Stimulated activated CD8-positive, alpha-beta memory T cell treated with anti-CD3 and anti-CD28 coated beads, Interleukin-15, amount 100 ng/mL, for 48 hours (primary cell): ENCODE results near the gene PCYOX1L.
"Not testable (repeated sequence)": the region's sequence is repeated elsewhere in the genome, so short reads cannot be mapped to it uniquely, and the experiment has no call there.

ENCODE experiments used
- DNase-seq, 2 donors: peaks; one replicate each; pipeline ENCODE4 v3.0.0-alpha.2; 2020; ENCODE audit warnings: low read depth in 2 of 2

The PCYOX1L gene

GRCh38 chr5:149387081-149387631 is 29.3 kb downstream of the PCYOX1L start:
- no peak for DNase-seq

GRCh38 chr5:149387982-149388381 is 30.1 kb downstream of the PCYOX1L start:
- no peak for DNase-seq

DNA sequence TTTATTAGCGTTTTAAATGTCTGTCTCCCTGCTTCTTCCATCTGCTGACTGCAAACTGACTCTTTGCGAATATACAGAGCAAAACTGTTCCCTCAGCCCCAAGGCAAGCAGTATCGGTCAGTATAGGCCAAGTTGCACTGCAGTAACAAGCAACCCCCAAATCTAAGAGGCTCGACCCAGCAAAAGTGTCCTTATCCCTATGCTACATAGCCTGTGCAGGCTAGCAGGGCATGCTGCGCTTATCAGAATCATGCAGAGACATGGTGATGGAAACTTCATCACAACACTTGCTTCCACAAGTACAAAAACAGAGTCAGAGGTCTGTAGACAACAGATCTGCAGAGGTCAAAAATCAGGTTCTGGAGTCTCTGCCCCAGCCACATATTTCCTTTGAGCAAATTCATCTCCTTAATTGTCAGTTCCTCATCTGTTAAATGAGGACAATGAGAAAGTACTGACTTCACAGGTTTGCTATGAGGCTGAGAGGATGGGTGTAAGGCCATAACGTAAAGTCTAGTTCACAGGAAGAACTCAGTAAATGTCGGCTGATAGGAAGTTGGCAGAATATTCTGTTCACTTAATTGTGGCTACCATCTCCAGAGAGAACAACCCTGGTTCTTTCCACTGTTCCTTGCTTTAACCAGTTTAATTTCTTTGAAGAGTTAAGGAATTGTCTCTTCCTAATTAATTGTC is 30.8 kb downstream of the PCYOX1L start:
- no peak for DNase-seq

GRCh38 chr5:149389552-149390495 is 32.0 kb downstream of the PCYOX1L start:
- no peak for DNase-seq

- DNase-seq: not testable (repeated sequence)
Observed at GRCh38 chr5:149391076-149391475, 33.2 kb downstream of the PCYOX1L start.

- DNase-seq: no peak
Observed at GRCh38 chr5:149391524-149391923, 33.7 kb downstream of the PCYOX1L start.

- DNase-seq: no peak
Observed at GRCh38 chr5:149392718-149393117, 34.9 kb downstream of the PCYOX1L start.

- not testable (repeated sequence) for DNase-seq
Observed at GRCh38 chr5:149394996-149395395, 37.1 kb downstream of the PCYOX1L start.

DNA sequence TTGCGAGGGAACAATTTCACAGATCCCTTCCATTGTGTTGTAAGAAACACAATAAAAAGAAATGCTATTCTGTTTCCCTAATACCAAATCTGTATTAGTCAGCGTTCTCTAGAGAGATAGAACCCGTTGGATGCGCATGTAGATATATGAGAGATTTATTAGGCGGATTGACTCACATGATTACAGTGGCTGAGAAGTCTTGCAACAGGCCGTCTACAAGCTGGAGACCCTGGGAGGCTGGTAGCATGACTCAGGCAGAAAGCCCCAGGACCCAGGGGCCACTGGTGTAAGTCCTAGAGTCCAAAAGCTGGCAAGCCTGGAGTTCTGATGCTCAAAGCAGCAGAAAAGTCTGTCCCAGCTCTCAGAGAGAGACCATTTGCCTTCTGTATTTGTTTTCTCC is 39.7 kb downstream of the PCYOX1L start:
- DNase-seq: no peak

GRCh38 chr5:149398747-149399266 is 41.0 kb downstream of the PCYOX1L start:
- DNase-seq: not testable (repeated sequence)

DNA sequence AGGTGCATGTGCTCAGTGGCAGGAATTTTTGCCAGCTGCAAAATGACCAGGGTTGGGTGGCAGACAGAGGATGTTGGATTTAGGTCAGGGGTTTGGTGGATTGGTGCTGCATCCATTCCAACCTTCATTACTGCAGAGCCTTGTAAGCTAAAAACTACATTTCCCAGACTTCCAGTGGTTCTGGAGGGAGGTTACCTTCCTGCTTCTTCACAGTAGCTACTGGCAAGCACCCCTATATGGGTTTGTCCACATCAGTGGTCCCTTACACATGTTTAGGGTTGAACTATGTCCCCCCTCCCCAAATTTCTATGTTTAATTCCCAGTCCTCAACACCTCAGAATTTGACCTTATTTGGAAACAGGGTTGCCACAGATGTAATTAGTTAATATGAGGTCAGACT is 41.9 kb downstream of the PCYOX1L start:
- DNase-seq: no peak

DNA sequence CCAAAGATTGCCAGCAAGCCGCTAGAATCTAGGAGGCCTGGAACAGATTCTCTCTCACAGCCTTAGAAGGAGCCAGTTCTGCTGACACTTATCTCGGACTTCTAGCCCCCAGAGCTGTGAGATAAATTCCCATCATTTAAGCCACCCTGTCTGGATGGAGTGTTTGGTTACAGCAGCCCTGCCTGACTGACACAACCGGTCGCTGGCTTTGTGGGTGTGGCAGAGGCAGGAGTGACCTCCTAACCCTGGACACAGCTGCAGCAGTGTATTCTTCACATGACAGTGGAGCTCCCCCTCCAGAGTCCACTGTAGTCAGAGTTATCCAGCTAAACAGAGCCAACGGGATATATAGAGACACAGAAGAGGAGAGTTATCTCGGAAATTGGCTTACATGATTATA is 42.5 kb downstream of the PCYOX1L start:
- DNase-seq: no peak

DNA sequence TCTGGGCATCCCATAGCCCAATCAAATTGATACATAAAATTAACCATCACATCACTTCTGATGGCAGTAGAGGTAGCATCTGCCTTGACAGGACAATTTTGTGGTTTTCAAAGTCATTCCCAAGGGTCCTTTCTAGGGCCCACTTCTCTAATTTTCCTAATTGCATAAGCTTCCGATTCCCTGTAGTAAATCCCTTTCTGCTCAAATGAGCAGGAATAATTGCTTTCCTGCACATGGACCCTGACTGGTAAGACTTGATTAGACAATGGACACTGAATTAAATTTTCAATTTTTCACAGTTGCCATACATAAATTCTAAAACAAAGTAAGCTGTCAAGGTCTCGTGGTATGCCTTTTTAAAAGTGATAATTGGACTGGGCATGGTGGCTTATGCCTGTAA is 43.2 kb downstream of the PCYOX1L start:
- DNase-seq: no peak

- DNase-seq: no peak
Observed at GRCh38 chr5:149402291-149402690, 44.4 kb downstream of the PCYOX1L start.

- DNase-seq: no peak
Observed at GRCh38 chr5:149403923-149404745, 46.3 kb downstream of the PCYOX1L start.

DNA sequence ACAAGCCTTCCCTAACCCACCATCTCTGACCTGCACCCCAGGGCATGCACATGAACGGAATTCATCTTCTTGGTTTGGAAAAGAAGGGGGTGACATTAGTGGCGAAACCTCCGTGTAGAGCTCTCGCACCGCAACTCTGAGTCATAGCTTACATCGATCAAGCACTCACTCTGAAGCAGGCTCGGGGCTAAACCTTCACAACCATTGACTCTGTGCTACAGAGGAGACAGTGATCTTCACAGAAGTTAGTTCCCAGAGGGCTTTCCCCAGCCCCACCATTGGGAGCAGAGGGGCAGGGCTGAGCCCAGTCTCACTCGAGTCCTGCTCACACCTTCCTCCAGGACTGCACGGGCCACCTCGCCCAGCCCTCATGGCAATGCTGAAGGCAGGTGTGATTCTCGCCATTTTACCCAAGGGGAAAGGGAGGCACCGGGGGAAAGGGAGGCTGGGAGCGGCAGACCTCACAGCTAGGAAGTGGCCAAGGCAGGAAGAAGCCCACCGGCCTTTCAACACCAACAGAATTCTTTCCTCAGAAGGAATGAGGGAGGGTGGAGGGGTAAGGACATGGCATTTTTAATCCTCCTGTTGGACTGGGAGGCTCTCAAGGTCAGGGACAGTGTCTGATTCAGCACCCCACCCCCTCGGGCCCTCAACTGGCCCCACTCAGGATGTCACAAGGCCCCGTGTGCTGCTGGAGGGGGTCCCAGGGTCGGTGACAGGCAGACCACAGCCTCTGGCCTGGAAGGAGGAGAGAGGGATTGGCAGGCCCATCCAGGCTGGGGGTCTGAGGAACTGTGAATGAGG is 47.1 kb downstream of the PCYOX1L start:
- no peak for DNase-seq

DNA sequence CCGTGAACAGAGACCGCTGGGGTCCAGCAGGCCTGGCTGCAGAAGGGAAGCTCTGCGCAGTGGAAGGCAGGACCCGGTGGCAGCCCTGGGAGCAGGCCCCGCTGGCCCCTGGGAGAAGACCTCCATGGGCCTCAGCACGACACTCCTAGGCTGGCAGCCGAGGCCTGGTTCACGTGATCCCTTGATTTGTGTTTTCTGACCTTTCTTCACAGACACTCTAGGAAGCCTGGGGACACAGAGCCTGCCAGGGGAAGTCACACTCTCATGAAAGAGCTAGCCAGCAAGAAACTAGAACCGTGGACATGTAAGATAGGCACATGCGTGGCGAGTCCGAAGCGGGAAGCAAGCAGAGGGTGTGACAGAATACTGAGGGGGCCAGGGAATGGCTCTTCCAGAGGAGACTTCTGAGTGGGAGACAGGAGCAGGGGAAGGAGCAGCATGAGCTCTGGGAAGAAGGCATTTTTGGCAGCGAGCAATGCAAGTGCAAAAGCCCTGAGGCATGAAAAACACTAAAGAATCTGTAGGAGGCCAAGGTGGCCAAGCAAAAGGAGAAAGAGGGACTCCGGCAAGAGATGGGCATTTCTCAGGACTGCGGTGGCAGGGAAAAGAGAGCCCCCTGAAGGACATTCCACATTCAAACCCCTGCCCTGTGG is 47.8 kb downstream of the PCYOX1L start:
- no peak for DNase-seq

GRCh38 chr5:149406203-149406978 is 48.5 kb downstream of the PCYOX1L start:
- DNase-seq: no peak

- DNase-seq: no peak
Observed at GRCh38 chr5:149406979-149407306, 49.1 kb downstream of the PCYOX1L start.
